HS-27A (cell line): ENCODE measurements around the gene TRIM68.

ENCODE experiments used
- DNase-seq: peaks from one replicate; pipeline ENCODE4 v3.0.0-alpha.2; 2012; ENCODE audit warnings: low read depth, missing footprints

The TRIM68 gene, protein sequence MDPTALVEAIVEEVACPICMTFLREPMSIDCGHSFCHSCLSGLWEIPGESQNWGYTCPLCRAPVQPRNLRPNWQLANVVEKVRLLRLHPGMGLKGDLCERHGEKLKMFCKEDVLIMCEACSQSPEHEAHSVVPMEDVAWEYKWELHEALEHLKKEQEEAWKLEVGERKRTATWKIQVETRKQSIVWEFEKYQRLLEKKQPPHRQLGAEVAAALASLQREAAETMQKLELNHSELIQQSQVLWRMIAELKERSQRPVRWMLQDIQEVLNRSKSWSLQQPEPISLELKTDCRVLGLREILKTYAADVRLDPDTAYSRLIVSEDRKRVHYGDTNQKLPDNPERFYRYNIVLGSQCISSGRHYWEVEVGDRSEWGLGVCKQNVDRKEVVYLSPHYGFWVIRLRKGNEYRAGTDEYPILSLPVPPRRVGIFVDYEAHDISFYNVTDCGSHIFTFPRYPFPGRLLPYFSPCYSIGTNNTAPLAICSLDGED

DNA sequence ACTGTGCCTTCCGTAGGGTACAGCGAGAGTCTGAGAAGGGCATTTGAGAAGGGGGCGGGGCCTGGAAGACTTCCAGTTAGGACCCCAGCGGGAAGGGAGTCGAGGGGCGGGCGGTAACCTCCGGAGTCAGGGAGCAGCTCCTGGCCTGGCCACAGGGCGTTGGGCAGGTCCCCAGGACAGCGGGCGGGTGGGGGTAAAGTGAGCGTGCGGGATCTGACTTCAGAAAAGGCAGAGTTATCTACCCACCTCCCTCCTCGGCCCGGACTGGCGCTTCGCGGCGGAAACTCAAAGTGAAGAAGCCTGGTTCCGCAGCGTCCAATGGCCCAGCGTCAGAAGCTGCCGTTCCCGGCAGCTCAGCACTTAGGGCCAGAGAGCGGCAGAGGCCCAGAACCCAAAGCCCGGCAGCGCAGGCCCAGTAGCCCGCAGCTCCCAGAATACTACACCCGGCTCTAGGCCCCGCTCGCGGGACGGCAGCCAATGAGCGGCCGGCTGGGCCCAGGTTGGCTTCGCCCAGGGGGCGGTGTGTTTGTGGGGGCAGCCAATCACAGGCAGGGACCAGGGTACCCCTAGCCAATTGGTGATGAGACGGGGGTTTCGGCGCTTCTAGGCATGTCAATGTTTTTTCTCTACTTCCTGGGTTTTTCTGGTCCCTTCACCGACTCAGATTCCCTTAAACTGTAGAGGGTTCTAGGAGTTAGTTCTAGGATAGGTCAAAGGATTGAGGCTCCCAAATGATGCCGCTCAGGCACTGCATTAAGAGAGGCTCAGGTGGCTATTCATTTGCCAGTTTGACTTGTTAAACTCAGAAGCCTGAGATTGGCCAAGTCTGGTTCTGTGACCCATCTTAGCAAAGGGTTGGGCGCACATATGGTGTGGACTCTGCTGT lies at the start of gene TRIM68:
TRIM68 (minus strand) TSS at position 451 of the 886 bp plus-strand sequence. CDS start 2,727 bp downstream, outside the sequence.
- peak; percentile 83 for DNase-seq

DNA sequence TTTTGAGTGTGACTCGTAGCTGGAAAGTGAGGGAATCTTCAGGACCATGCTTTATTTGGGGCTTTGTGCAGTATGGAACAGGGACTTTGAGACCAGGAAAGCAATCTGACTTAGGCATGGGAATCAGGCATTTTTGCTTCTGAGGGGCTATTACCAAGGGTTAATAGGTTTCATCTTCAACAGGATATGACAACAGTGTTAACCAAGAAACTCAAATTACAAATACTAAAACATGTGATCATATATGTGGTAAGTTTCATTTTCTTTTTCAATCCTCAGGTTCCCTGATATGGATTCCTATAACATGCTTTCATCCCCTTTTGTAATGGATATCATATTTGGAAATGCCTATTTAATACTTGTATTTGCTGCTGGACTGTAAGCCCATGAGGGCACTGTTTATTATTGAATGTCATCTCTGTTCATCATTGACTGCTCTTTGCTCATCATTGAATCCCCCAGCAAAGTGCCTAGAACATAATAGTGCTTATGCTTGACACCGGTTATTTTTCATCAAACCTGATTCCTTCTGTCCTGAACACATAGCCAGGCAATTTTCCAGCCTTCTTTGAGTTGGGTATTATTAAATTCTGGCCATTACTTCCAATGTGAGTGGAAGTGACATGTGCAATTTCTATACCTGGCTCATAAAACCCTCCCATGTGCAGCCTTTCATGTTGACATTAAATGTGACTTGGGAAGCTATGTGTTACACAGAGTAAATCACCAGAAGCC lies 46.8 kb upstream of the TRIM68 start:
- no peak for DNase-seq

- no peak for DNase-seq
Observed at GRCh38 chr11:4647766-4648165, 39.7 kb upstream of the TRIM68 start.

DNA sequence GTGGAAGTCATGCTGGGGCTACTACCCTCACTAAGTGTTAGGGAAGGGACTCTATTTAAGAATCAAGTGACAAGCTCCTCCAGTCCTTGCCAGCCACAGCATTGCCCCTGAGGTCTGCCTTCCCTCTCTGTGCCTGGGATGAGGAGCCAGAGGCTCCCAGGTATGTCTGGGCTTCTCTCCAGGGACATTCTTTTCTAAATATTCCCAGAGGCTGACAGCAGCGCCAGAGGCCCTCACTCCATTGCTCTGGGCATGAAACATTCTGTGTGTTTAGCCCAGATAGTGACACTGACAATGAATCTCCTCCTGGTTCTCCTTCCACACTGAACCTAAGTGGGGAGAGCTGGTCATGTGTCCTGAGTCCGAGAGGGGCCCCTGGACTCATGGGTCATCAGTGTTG lies 37.9 kb upstream of the TRIM68 start:
- no peak for DNase-seq

- no peak for DNase-seq
Observed at GRCh38 chr11:4644233-4644632, 36.2 kb upstream of the TRIM68 start.

DNA sequence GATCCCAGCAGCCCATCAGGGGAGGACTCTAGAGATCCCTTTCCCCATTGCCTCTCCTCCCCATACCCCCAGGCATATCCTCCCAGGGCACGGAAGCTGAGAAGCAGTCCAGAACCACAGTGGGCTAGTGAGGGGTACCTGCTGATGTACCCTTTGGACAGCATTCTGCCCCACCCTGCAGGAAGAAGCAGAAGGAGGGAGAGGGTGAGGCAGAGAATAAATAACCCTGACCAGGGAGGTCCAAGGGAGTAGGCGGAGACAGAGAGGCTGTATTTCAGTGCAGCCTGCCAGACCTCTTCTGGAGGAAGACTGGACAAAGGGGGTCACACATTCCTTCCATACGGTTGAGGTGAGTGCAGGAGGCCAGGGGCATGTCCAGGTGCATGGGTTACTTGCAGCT lies 35.7 kb upstream of the TRIM68 start, which contains the start of gene OR51E1:
OR51E1 (plus strand) TSS at position 301 of the 400 bp plus-strand sequence. CDS start 8,545 bp downstream, outside the sequence.
- no peak for DNase-seq

DNA sequence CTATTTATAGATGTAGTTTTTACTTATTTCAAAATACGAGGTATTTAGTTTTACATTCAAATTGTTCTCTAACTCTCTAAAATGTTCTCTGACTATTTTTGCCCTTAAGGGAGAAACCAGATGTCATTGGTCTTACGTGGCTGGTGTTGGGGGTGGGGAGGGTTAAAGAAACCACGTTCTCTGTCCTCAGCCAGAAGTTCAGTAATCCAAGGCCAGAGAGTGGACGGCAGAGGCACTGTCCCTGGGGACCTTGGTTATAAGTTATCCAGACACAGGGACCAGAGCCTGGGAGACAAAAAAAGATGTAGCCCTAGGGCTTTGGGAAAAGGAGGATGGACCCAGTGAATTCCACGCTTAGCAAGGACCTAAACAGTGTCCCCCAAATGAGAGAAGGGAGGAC lies 35.0 kb upstream of the TRIM68 start:
- no peak for DNase-seq

DNA sequence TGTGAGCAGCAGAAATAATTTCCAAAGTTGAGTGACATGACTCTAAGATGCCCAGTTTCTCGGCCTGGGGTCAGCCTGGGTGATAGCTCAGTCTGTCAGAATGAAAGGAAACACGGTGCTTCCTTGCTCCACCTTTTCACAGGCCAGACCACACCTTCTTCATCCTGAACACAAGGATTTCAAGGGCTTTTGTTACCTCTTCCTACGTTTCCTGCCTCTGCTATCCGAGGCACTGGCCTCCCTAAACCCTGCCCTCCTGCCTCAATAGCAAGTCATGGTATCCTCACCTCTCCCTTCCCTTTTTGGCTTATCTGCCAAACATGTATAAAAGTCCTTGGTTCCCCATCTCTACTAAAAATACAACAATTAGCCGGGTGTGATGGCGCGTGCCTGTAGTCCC lies 34.0 kb upstream of the TRIM68 start:
- no peak for DNase-seq

DNA sequence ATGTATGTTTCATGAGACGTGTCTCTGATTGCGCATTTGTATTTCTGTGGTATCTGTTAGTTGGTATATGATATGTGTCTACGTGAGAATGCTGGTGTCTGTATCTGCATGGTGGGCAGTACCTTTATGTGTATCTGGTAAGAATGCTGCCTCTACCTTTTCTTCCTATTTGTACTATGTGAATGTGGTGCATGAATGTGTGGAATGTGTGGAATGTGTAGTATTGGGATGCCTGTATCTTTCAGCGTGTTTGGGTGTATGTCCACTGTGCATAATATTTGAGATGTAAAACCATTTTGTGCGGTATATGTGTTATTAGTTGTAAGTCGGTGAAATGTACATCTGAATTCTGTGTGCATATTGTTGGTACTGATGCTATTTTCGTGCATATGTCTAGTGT lies 33.5 kb upstream of the TRIM68 start:
- no peak for DNase-seq

DNA sequence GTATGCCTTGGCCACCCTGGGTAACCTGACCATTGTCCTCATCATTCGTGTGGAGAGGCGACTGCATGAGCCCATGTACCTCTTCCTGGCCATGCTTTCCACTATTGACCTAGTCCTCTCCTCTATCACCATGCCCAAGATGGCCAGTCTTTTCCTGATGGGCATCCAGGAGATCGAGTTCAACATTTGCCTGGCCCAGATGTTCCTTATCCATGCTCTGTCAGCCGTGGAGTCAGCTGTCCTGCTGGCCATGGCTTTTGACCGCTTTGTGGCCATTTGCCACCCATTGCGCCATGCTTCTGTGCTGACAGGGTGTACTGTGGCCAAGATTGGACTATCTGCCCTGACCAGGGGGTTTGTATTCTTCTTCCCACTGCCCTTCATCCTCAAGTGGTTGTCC lies 31.9 kb upstream of the TRIM68 start:
- DNase-seq, result no peak

GRCh38 chr11:4637662-4638047 lies 29.6 kb upstream of the TRIM68 start:
- no peak for DNase-seq

DNA sequence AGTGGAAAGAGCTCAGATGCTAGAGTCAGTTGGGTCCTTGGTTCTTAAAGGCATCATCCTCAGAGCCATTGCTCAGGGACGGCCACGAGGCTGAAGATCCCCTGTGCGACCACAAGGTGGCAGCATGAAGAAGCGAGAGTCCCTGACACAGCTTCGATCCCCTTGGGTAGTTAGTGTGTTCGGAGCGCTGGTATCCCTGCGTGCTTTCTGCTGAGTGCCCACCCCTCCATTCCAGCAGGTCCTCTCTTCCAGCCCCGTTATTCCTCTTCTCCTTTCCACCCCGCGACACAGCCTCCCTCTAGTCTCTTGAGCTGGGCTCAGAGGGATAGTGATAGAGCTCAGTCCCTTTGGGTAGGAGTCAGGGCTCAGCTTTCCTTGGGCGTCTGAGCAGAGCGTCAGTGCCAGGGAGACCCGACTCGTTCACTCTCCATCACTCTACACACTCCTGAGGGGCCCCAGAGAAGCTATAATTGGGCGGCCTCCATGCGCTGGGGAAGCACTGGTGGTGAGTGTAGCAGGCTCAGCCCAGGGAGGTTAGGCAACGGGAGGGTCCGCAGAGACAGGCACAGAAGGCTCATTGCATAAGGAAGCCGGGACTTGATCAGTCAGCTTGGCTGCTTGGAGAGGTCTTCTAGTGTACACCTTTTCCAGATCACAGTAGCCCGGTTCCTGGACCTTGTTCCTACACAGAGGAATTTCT lies 29.1 kb upstream of the TRIM68 start, which contains the start of gene OR51D1:
OR51D1 (plus strand) TSS at position 516 of the 700 bp plus-strand sequence. CDS start 2,314 bp downstream, outside the sequence.
- peak; percentile 30 for DNase-seq

DNA sequence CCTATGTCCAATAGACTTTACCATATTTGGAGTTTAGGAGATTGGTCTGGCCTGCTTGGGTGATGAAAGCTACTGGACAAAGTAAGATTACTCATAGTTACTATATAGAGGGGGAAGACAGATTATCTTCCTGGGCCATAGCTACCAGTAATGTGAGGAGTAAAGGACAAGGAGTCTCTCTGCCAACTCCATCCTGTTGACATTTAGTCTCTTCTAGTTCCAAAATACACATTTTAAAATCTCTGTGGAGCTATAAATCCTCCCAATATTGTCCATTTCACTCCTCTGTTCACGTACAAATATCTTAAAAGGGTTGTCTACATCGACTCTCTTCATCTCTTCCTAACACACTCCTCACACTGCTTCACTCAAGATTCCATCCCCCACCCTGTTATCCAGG lies 28.1 kb upstream of the TRIM68 start:
- no peak for DNase-seq

DNA sequence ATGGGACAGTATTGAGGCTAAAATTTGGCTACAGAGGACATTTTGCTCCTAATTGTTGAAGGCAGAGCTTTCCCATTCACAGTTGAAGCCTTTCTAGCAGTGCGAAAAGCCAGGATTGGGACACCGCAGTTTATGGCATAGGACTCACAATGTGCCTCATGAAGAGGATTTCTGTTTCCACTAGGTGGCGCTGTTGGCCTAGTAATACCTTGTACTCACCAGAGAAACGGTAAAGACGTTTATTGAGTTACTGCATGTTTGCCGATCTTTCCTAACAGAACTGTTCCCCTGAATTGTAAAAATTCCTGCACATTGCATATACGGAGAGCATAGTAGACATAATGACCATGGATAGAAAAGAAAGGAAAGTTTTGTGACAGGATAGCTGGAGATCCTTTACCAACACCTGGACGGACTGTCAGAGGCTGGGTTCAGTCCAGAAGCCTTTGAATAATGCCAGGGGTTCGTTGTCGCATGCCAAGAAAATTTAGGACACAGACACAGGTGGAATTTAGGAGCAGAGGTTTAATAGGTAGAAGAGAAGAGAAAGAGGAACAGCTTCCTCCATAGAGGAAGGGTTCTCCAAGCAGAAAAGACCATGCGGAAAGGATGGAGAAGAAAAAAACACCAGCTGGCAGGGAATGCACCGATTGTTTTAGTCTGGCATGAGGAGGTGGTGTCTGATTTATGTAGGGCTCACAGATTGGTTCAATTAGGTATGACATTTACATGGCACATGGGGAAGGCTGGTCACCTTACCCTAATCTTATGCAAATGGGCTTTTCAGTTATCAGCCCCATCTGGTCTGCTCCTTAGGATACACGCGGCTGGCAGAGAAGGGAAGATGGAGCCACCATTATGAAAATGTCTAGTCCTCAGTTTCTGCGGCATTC lies 18.4 kb upstream of the TRIM68 start:
- DNase-seq, result peak; percentile 50

DNA sequence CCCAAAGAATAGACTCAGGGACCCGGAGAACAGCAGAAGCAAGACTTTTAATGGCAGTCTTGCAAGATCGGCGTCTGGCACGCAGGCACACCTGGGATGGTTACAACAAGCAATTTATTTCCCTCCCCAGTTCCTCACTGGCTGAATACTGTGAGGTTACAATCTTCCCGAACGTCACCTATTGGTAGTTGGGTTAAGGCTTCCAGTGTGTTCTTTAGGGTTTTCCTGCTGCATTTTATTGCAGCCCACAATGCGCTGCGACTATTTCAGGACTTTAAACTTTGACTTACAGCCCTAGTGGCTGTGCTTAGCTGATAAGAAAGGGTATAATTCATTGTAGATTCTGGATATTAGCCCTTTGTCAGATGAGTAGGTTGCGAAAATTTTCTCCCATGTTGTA lies 11.5 kb upstream of the TRIM68 start:
- DNase-seq, result no peak

- no peak for DNase-seq
Observed at GRCh38 chr11:4615856-4616444, 7.9 kb upstream of the TRIM68 start.

DNA sequence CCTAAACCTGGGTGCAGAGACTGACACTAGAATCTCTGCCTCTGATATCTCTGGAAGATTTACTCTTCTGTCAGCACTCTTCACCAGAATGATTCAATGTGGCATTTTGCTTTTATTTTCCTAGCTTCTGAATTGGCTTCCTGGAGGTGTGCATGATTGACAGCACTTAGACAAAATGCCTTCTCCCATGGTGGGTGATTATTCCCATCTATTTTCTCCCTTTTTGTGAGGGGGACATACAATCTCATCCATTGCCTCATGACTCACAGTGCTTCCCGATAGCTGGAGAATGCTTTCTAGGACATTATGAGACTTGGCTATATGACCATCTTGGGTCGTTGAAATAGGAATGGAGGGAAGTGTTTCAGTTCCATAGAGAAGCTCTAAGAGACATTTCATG lies 4.0 kb upstream of the TRIM68 start:
- DNase-seq, result no peak

GRCh38 chr11:4610258-4610935 lies 2.4 kb upstream of the TRIM68 start:
- DNase-seq, result no peak

DNA sequence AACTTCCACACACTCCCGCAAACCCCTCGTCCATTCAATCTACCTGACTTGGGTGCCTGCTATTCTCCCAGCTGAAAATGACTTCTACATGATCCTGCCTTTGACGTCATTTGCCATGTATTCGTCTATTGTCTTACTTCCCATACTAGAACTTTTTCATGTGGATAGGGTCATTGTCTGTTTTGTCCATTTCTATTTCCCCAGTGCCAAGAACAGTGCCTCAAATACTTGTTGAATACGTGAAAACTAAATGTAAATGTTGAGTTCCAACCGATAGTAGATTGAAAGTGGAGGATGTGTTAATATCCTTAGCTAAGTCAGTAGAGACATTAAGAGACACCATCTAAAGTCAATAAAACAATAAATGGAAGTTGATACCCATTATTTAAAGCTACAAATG lies 935 bp downstream of the TRIM68 start:
- no peak for DNase-seq
